OCI-LY1 (cell line): Measurements from ENCODE around the gene NR2C1.
"Not testable (repeated sequence)": the region's sequence is repeated elsewhere in the genome, so short reads cannot be mapped to it uniquely, and the experiment has no call there.

Experiments used
- H2AFZ ChIP-seq: fragments of 200-600 bp; sonication (generic), shearing (Covaris generic); 2 replicates; pipeline ENCODE4 v1.6.0; 2014; ENCODE audit warnings: antibody characterized with exemption, mild to moderate bottlenecking, low read length
- H3F3A ChIP-seq: fragments of 200-600 bp; sonication (generic), shearing (Covaris generic); 2 replicates; pipeline ENCODE4 v1.6.0; 2014; ENCODE audit warnings: mild to moderate bottlenecking, antibody characterized with exemption, low read length, moderate library complexity; ENCODE audit not compliant: insufficient read depth
- H3K27ac ChIP-seq: fragments of 200-600 bp; sonication (generic); 2 replicates; pipeline ENCODE4 v1.5.1; 2014; ENCODE audit warnings: low read length, mixed run types, mild to moderate bottlenecking, low read depth; ENCODE audit not compliant: poor library complexity, severe bottlenecking
- H3K27me3 ChIP-seq: fragments of 200-600 bp; sonication (generic); 2 replicates; pipeline ENCODE4 v1.6.0; 2014; ENCODE audit warnings: antibody characterized with exemption, mild to moderate bottlenecking, low read length, moderate library complexity; ENCODE audit not compliant: insufficient read depth
- H3K36me3 ChIP-seq: fragments of 200-600 bp; sonication (generic); 2 replicates; pipeline ENCODE4 v1.6.1; 2014; ENCODE audit warnings: mild to moderate bottlenecking, antibody characterized with exemption, low read length, moderate library complexity, mixed read lengths; ENCODE audit not compliant: insufficient read depth
- H3K4me1 ChIP-seq: fragments of 200-600 bp; sonication (generic); 2 replicates; pipeline ENCODE4 v1.5.1; 2014; ENCODE audit warnings: mild to moderate bottlenecking, low read length, moderate library complexity; ENCODE audit not compliant: insufficient read depth, severe bottlenecking
- H3K4me2 ChIP-seq: fragments of 200-600 bp; sonication (generic), shearing (Covaris generic); 2 replicates; pipeline ENCODE4 v1.6.1; 2014; ENCODE audit warnings: low read length
- H3K4me3 ChIP-seq: fragments of 200-600 bp; sonication (generic); 2 replicates; pipeline ENCODE4 v1.5.1; 2014; ENCODE audit warnings: low read length, low read depth, mild to moderate bottlenecking, mixed read lengths; ENCODE audit not compliant: poor library complexity, severe bottlenecking
- H3K79me2 ChIP-seq: fragments of 200-600 bp; shearing (Covaris generic); 2 replicates; pipeline ENCODE4 v1.6.1; 2016; ENCODE audit warnings: mixed run types, low read length, mixed read lengths; ENCODE audit not compliant: insufficient read depth
- H3K9ac ChIP-seq: fragments of 200-600 bp; sonication (generic), shearing (Covaris generic); 2 replicates; pipeline ENCODE4 v1.6.1; 2014; ENCODE audit warnings: mild to moderate bottlenecking, low read length, mixed read lengths
- H3K9me2 ChIP-seq: fragments of 200-600 bp; sonication (generic), shearing (Covaris generic); 2 replicates; pipeline ENCODE4 v1.6.1; 2014; ENCODE audit warnings: low read depth, mild to moderate bottlenecking, low read length, mixed read lengths
- H3K9me3 ChIP-seq: fragments of 200-600 bp; shearing (Covaris generic); 2 replicates; pipeline ENCODE4 v1.6.1; 2014; ENCODE audit warnings: low read length, mixed read lengths
- H4K20me1 ChIP-seq: fragments of 200-600 bp; sonication (generic), shearing (Covaris generic); 2 replicates; pipeline ENCODE4 v1.6.0; 2016; ENCODE audit warnings: mild to moderate bottlenecking, low read length; ENCODE audit not compliant: insufficient read depth
- EZH2 ChIP-seq: fragments of 200-600 bp; sonication (generic), shearing (Covaris generic); IDR thresholded peaks from 2 replicates; pipeline ENCODE4 v1.8.0; 2017; ENCODE audit warnings: borderline replicate concordance, mixed run types, mild to moderate bottlenecking, antibody characterized with exemption, low read length, moderate library complexity, mixed read lengths
- TF ChIP-seq, protein P1 (sequence below): fragments of 200-600 bp; sonication (generic), shearing (Covaris generic); IDR thresholded peaks from 2 replicates; pipeline ENCODE4 v1.5.1; 2017; ENCODE audit warnings: mild to moderate bottlenecking, antibody characterized with exemption, low read length, moderate library complexity, mixed read lengths

Gene NR2C1

DNA sequence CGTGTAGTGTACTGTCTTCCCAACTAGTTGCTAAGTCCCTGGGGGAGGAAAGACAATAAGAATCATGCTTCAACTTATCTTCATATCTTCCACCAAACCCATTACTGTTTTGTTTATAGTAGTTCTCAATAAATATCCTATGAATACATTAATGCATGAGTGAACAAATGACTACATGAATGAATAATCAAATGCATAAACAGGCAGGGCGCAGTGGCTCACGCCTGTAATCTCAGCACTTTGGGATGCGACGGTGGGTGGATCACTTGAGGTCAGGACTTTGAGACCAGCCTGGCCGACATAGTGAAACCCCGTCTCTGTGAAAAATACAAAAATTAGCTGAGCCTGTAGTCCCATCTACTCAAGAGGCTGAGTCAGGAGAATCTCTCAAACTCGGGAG, 32.1 kb upstream of the NR2C1 start:
- Histone ChIP-seq H3K9ac (no peak overlapping the region), H3K36me3 (no peaks in the 10 kb centered on the region), H3K9me3 (no peaks in the 10 kb centered on the region)

DNA sequence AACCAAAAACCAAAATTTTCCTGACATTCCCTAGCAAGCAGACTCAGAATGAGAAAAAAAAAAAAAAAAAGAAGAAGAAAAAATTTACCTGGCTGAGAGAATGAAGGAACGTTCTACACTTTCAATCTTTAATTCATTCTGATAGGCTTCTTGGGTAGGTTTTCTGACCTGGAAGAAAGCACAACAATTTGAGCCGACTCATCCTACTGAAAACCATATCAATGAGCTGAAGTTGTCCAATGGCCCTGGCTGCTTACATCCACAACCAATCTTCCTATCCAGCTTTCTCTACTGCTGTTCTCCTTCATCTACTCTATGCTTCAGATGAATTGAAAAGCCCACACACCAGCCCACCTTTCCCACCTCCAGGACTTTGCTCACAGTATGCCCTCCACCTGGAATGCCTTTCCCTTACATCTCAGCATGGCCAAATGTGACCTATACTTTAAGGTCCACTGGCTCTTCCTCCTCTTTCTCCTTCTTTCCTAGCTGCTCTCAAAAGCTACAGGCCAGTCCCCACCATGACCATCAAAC, 31.6 kb upstream of the NR2C1 start:
- H2AFZ ChIP-seq = no peak overlapping the region
- no peak for TF ChIP-seq EZH2
- TF ChIP-seq, protein P1, sequence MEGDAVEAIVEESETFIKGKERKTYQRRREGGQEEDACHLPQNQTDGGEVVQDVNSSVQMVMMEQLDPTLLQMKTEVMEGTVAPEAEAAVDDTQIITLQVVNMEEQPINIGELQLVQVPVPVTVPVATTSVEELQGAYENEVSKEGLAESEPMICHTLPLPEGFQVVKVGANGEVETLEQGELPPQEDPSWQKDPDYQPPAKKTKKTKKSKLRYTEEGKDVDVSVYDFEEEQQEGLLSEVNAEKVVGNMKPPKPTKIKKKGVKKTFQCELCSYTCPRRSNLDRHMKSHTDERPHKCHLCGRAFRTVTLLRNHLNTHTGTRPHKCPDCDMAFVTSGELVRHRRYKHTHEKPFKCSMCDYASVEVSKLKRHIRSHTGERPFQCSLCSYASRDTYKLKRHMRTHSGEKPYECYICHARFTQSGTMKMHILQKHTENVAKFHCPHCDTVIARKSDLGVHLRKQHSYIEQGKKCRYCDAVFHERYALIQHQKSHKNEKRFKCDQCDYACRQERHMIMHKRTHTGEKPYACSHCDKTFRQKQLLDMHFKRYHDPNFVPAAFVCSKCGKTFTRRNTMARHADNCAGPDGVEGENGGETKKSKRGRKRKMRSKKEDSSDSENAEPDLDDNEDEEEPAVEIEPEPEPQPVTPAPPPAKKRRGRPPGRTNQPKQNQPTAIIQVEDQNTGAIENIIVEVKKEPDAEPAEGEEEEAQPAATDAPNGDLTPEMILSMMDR = no peak
- H3K36me3 ChIP-seq = no peaks in the 10 kb centered on the region
- no peaks in the 10 kb centered on the region for H3K79me2 ChIP-seq
- no peak overlapping the region for H3K4me2 ChIP-seq
- no peak overlapping the region for H3K9ac ChIP-seq
- H3K9me2 ChIP-seq = no peaks in the 10 kb centered on the region
- H3K4me1 ChIP-seq = no peaks in the 10 kb centered on the region
- no peak overlapping the region for H3K27ac ChIP-seq
- H3K4me3 ChIP-seq = no peak overlapping the region
- H3K9me3 ChIP-seq = no peaks in the 10 kb centered on the region
- H4K20me1 ChIP-seq = no peaks in the 10 kb centered on the region
- no peaks in the 10 kb centered on the region for H3K27me3 ChIP-seq
- no peaks in the 10 kb centered on the region for H3F3A ChIP-seq

More for the DNA sequence above, 32.1 kb upstream of the NR2C1 start:
- no peak overlapping the region for H2AFZ ChIP-seq
- no peak overlapping the region for H3K4me2 ChIP-seq
- H3K79me2 ChIP-seq = no peaks in the 10 kb centered on the region
- H3K27ac ChIP-seq = no peak overlapping the region
- no peaks in the 10 kb centered on the region for H3K4me1 ChIP-seq
- no peaks in the 10 kb centered on the region for H3K9me2 ChIP-seq
- H3K27me3 ChIP-seq = no peaks in the 10 kb centered on the region
- H3K4me3 ChIP-seq = no peak overlapping the region
- no peak for TF ChIP-seq EZH2
- TF ChIP-seq, protein P1 = no peak
- no peaks in the 10 kb centered on the region for H3F3A ChIP-seq
- H4K20me1 ChIP-seq = no peaks in the 10 kb centered on the region

DNA sequence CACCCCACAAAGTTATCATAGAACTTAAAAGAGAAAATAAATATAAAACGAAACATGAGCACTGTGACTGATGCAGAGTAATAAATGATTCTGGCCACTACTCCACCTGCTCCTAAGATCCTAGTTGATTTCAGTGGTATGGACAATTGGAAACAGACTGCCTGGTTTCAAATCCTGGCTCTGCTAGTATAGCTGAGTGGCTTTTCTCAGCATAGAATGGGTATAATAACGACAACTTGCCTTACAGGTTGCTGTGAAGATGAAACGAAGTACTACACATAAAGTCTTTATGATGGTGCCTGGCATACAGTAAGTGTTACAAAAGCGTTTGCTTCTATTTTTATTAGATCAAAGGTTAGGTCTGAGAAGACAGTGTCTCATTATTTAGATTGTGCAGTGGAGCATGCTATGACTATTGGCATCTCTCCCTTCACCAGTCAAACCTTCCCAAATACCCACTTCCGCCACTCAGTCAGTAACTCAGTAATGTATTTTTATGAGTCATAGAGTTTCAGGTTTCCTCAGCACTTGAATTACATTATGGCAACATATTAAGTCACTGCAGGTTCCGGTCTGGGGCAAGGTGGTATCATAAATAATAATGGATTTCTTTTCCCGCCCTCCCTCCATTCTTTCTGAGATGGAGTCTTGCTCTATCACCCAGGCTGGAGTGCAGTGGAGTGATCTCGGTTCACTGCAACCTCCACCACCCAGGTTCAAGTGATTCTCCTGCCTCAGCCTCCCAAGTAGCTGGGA, 29.7 kb upstream of the NR2C1 start:
- H3K4me3 ChIP-seq = no peak overlapping the region
- H3K79me2 ChIP-seq = no peaks in the 10 kb centered on the region
- H3K4me1 ChIP-seq = no peaks in the 10 kb centered on the region
- no peak overlapping the region for H2AFZ ChIP-seq
- no peak for TF ChIP-seq EZH2
- TF ChIP-seq, protein P1 = no peak
- no peaks in the 10 kb centered on the region for H3K36me3 ChIP-seq
- H3K27me3 ChIP-seq = no peaks in the 10 kb centered on the region
- H3K9me2 ChIP-seq = no peaks in the 10 kb centered on the region
- H3K4me2 ChIP-seq = no peak overlapping the region
- H3F3A ChIP-seq = no peaks in the 10 kb centered on the region
- H4K20me1 ChIP-seq = no peaks in the 10 kb centered on the region
- H3K9me3 ChIP-seq = no peaks in the 10 kb centered on the region
- H3K9ac ChIP-seq = no peak overlapping the region
- no peak overlapping the region for H3K27ac ChIP-seq

DNA sequence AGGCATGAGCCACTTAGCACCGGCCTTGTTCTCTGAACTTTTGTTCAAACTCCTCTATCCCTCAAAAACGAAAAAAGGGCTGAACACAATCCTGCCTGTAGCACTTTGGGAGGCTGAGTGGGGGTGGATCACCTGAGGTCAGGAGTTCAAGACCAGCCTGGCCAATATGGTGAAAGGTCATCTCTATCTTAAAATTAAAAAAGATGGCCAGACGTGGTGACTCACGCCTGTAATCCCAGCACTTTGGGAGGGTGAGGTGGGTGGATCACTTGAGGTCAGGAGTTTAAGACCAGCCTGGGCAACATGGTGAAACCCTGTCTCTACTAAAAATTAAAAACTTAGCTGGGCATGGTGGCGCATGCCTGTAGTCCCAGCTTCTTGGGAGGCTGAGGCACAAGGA, 28.5 kb upstream of the NR2C1 start:
- not testable (repeated sequence) for H4K20me1 ChIP-seq, H3K79me2 ChIP-seq, H3K36me3 ChIP-seq, H3K9me3 ChIP-seq, H3K4me2 ChIP-seq, H3K4me3 ChIP-seq, H3K27me3 ChIP-seq, H3K27ac ChIP-seq, H2AFZ ChIP-seq, H3K9me2 ChIP-seq, H3K4me1 ChIP-seq, H3F3A ChIP-seq, H3K9ac ChIP-seq
